Muscle layer of duodenum (tissue), 2 donors: Measurements from ENCODE around the gene APLP1.
"Not testable (repeated sequence)": the region's sequence is repeated elsewhere in the genome, so short reads cannot be mapped to it uniquely, and the experiment has no call there.

ENCODE experiments used
- H3K27ac ChIP-seq: one replicate; pipeline ENCODE4 v1.7.0; 2013; ENCODE audit warnings: mild to moderate bottlenecking, low read length
- H3K27me3 ChIP-seq: one replicate; pipeline ENCODE4 v1.7.0; 2013; ENCODE audit warnings: low read depth, mild to moderate bottlenecking, control low read depth, low read length
- H3K36me3 ChIP-seq, 2 donors: one replicate each; pipeline ENCODE4 v1.7.0; 2013; ENCODE audit warnings: low read length in 2 of 2, control low read depth in 1 of 2, mild to moderate bottlenecking in 1 of 2; ENCODE audit not compliant: insufficient read depth in 2 of 2, control insufficient read depth in 1 of 2
- H3K4me1 ChIP-seq, 2 donors: one replicate each; pipeline ENCODE4 v1.7.0; 2013; ENCODE audit warnings: low read length in 2 of 2, mild to moderate bottlenecking in 2 of 2, control low read depth in 1 of 2, moderate library complexity in 1 of 2; ENCODE audit not compliant: insufficient read depth in 2 of 2, control insufficient read depth in 1 of 2
- H3K4me3 ChIP-seq, 2 donors: one replicate each; pipeline ENCODE4 v1.7.0; 2013; ENCODE audit warnings: low read length in 2 of 2, low read depth in 1 of 2, mild to moderate bottlenecking in 1 of 2
- H3K9me3 ChIP-seq, 2 donors: one replicate each; pipeline ENCODE4 v1.7.0; 2013; ENCODE audit warnings: low read length in 2 of 2, control low read depth in 1 of 2, mild to moderate bottlenecking in 1 of 2; ENCODE audit not compliant: control insufficient read depth in 1 of 2
- donor health status: healthy.

APLP1 gene

GRCh38 chr19:35908973-35909683 is 40.8 kb downstream of the APLP1 start:
- Histone ChIP-seq H3K4me1 (peaks cover 0 to 7% of the 10 kb centered on the region in 2 donors), H3K27ac (peak overlapping the region; percentile 77), H3K27me3 (no peaks in the 10 kb centered on the region), H3K36me3 (no peaks in the 10 kb centered on the region), H3K9me3 (no peaks in the 10 kb centered on the region), H3K4me3 (no peak overlapping the region)

- Histone ChIP-seq H3K4me3 (no peak overlapping the region), H3K27me3 (no peaks in the 10 kb centered on the region), H3K4me1 (peaks cover 0 to 7% of the 10 kb centered on the region in 2 donors), H3K9me3 (no peaks in the 10 kb centered on the region), H3K27ac (peak overlapping the region; percentile 60), H3K36me3 (no peaks in the 10 kb centered on the region)
Observed at GRCh38 chr19:35909684-35910035, 41.3 kb downstream of the APLP1 start.

GRCh38 chr19:35910355-35910754 is 42.0 kb downstream of the APLP1 start:
- H3K4me1 ChIP-seq, H3K27ac ChIP-seq, H3K36me3 ChIP-seq, H3K4me3 ChIP-seq, H3K9me3 ChIP-seq, H3K27me3 ChIP-seq: not testable (repeated sequence)

- Histone ChIP-seq H3K4me1 (peaks cover 0 to 7% of the 10 kb centered on the region in 2 donors), H3K27ac (no peak overlapping the region), H3K27me3 (no peaks in the 10 kb centered on the region), H3K9me3 (no peaks in the 10 kb centered on the region), H3K4me3 (no peak overlapping the region), H3K36me3 (no peaks in the 10 kb centered on the region)
Observed at GRCh38 chr19:35911173-35911572, 42.8 kb downstream of the APLP1 start.

GRCh38 chr19:35911790-35912189 is 43.4 kb downstream of the APLP1 start:
- Histone ChIP-seq H3K27me3 (no peaks in the 10 kb centered on the region), H3K9me3 (no peaks in the 10 kb centered on the region), H3K4me3 (no peak overlapping the region), H3K4me1 (peaks cover 0 to 3% of the 10 kb centered on the region in 2 donors), H3K36me3 (no peaks in the 10 kb centered on the region), H3K27ac (no peak overlapping the region)

- no peaks in the 10 kb centered on the region for H3K4me1 ChIP-seq
- no peaks in the 10 kb centered on the region for H3K9me3 ChIP-seq
- H3K36me3 ChIP-seq, result no peaks in the 10 kb centered on the region
- H3K4me3 ChIP-seq, result no peak overlapping the region
- no peak overlapping the region for H3K27ac ChIP-seq
- H3K27me3 ChIP-seq, result no peaks in the 10 kb centered on the region
Observed at GRCh38 chr19:35913589-35913988, 45.2 kb downstream of the APLP1 start.

- Histone ChIP-seq H3K27ac (no peak overlapping the region), H3K4me3 (no peak overlapping the region), H3K4me1 (no peaks in the 10 kb centered on the region), H3K27me3 (no peaks in the 10 kb centered on the region), H3K9me3 (no peaks in the 10 kb centered on the region), H3K36me3 (no peaks in the 10 kb centered on the region)
Observed at GRCh38 chr19:35915443-35915842, 47.1 kb downstream of the APLP1 start.

- no peaks in the 10 kb centered on the region for H3K4me1 ChIP-seq
- H3K9me3 ChIP-seq, result no peaks in the 10 kb centered on the region
- H3K36me3 ChIP-seq, result no peaks in the 10 kb centered on the region
- H3K4me3 ChIP-seq, result no peak overlapping the region
- H3K27ac ChIP-seq, result no peak overlapping the region
- no peaks in the 10 kb centered on the region for H3K27me3 ChIP-seq
Observed at GRCh38 chr19:35919306-35919705, 50.9 kb downstream of the APLP1 start.

- no peaks in the 10 kb centered on the region for H3K4me1 ChIP-seq
Observed at GRCh38 chr19:35921012-35921411, 52.6 kb downstream of the APLP1 start.

GRCh38 chr19:35925501-35925900 is 57.1 kb downstream of the APLP1 start:
- H3K27me3 ChIP-seq, result no peaks in the 10 kb centered on the region
- H3K9me3 ChIP-seq, result peaks cover 0 to 8% of the 10 kb centered on the region in 2 donors
- H3K4me1 ChIP-seq, result no peaks in the 10 kb centered on the region
- no peaks in the 10 kb centered on the region for H3K36me3 ChIP-seq
- H3K4me3 ChIP-seq, result no peak overlapping the region
- no peak overlapping the region for H3K27ac ChIP-seq

More at GRCh38 chr19:35921012-35921411, 52.6 kb downstream of the APLP1 start:
- H3K36me3 ChIP-seq, result no peaks in the 10 kb centered on the region
- no peak overlapping the region for H3K27ac ChIP-seq
- H3K9me3 ChIP-seq, result peaks cover 0 to 8% of the 10 kb centered on the region in 2 donors
- H3K4me3 ChIP-seq, result no peak overlapping the region
- no peaks in the 10 kb centered on the region for H3K27me3 ChIP-seq

GRCh38 chr19:35928507-35928906 is 60.1 kb downstream of the APLP1 start:
- peaks cover 0 to 8% of the 10 kb centered on the region in 2 donors for H3K9me3 ChIP-seq
- no peak overlapping the region for H3K27ac ChIP-seq
- no peak overlapping the region for H3K4me3 ChIP-seq
- peaks cover 5 to 9% of the 10 kb centered on the region in 2 donors for H3K4me1 ChIP-seq
- no peaks in the 10 kb centered on the region for H3K36me3 ChIP-seq
- H3K27me3 ChIP-seq, result no peaks in the 10 kb centered on the region
